Inflammatory macrophage treated with lipopolysaccharide for 4 hours (primary cell): ENCODE data around the gene KATNA1.
"Not testable (repeated sequence)": the region's sequence is repeated elsewhere in the genome, so short reads cannot be mapped to it uniquely, and the experiment has no call there.

Source experiments
- DNase-seq: peaks from one replicate; pipeline ENCODE4 v3.0.0-alpha.2; 2020

The KATNA1 gene

DNA sequence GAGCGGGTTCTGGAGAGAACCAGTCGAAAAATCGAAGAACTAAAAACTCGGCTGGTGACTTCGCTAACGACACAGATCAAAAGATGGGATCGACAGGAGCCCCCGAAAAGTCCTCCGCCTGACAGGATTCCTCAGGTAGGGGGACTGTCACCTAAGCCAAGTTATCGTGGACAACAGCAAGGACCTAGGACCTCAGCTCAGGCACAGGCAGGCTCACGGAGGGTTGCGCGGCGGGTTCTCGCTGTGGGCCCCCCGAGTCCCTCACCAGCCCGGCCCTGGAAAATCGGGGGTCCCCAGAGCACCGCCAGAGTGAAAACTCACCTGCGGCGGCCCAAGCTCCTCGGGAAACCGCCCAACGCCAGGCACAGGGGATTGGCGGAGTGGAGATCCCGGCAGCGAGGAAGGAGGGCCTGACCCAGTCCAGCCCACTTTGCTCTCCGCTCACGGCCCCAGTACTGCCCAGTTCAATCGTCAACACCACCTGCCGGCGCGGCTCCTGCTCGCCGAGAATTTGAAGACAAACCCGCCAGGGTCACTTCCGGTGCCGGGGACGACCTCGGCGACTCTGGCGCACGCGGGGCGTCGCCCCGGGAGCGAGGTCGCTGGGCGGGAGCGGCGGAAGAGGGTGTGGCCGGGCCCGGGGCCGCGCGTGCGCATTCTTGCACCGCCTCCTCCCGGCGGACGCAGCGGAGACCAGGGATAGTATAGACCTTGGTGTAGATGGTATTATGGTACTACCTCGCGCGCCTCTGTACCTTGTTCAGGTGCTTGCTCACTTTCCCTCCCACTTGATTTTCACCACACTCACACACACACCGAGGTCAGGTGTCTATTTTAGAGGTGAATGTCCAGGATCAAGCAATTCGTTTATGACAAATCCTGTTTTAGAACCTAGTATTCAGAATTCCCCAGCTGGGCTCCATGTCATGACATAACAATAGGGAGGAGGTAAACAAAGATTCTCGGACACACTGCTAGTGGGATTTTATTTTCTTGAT, at the start of gene KATNA1:
TSS of gene KATNA1 (minus strand) at position 567 of the 998 bp plus-strand sequence. CDS start 10,167 bp downstream, outside the sequence.
- DNase-seq: peak; percentile 90

DNA sequence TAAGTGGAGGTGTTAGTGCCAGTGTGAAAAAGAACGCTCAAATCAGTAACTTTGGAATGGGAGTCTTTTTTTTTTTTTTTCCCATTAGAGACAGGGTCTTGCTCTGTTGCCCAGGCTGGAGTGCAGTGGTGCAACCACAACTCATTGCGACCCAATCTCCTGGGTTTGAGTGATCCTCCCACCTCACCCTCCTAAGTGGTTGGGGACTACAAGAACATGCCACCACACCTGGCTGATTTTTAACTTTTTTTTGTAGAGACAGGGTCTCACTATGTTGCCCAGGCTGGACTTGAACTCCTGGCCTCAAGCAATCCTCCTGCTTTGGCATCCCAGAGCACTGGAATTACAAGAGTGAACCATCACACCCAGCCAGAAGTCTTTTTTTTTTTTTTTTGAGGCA, 49.7 kb upstream of the KATNA1 start:
- DNase-seq: no peak

DNA sequence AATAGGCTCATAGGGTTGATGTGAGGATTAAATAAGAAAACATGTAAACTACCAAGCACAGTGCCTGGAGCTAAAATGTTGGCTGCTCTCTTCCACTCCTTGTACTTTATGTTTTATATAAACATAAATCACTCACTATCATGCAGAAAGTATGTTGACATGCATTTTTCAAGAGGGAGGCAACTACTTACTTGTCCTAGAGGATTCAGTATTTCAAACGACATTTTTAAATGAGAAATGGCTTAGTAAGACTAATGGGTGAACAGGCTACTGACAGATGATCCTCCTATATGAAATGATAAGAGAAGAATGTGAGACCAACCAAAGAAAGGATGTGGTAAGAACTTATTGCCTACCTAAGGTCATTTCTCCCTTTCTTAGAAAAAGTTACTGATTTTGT, 48.4 kb upstream of the KATNA1 start:
- DNase-seq: no peak

DNA sequence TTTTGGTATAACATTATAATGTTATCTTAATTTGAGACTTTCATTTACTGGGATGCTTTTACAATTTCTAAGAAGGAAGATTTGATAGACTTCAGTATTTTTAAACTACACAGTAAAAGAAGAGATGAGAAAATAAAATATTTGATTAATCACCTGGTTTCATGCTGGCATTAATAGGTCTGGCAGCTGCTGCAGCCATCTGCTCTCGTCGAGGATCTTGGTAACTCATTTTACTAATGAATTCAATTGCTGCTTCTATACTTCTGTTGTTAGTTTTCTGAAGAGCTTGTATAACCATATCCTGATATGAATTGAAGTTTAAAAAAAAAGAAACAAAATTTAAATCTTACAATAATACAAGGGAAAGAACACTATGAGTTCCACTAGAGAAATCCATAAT, 46.4 kb upstream of the KATNA1 start:
- DNase-seq: no peak

DNA sequence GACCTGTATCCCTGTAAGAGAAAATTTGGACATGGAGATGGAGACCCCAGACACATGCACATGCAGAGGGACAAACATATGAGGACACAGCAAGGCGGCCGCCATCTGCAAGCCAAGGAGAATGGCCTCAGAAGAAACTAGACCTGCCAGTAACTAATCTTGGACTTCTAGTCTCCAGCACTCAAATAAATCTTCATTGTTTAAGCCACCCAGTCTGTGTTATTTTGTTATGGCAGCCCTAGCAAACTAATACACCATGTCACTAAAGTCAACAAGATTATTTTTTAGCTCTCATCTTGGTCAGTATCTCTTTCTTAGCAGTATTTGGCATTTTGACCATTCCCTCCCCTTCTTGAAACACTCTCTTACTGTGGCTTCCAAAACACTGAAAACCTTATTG, 42.7 kb upstream of the KATNA1 start:
- no peak for DNase-seq

DNA sequence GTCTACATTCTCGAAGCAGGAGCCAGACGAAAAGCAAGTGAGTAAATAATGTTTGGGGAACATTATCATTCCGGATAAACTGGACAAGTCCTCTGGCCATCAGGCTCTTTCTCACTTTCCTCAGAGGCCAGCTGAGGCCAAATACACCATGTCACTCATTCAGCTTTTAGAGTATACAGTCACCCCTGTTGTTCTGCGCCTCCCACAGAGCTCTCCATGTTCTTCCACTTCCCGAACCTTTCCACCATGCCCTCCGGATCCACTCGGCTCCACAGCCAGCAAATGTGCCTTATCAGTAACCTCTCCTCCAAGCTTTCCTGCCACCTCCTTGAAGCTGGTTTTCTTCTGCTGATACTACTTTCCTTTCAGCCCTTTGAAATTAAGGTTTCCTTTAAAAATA, 37.7 kb upstream of the KATNA1 start:
- DNase-seq: no peak

DNA sequence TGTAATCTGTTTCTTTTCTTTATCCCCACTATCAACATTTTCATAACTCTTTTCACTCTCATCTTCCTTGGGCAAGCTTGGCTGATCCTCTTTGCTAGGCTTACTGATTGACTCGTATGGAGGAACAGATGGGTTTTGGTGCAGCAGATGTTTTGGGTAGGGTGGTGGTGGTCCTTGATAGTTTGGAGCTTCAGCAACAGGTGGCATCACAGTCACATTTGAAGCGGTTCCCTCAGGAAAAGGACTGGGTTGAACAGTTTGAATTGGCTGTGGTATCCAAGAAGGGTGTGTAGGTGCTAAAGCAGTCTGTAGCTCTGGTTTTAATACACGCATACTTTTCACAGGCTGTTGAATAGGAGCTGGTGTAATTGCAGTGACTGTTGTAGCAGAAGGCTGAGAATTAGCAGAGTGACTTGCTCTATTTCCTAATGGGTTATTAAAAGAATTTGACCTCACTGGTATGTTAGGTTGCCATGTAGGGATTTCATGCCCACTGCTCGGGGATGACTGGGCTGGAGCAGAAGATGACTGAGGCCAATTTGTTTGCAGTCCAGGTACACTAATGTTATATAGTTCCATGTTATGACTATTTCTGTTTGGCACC, 34.8 kb upstream of the KATNA1 start:
- no peak for DNase-seq

DNA sequence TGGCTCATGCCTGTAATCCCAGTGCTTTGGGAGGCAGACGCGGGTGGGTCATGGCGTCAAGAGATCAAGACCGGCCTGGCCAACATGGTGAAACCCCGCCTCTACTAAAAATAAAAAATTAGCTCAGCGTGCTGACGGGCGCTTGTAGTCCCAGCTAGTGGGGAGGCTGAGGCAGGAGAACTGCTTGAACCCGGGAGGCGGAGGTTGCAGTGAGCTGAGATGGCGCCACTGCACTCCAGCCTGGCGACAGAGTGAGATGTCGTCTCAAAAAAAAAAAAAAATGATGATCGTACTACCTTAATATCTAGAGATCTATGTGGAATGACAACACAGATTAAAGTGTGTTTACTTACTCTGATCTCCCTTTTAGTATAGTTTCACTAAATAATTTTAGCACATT, 33.3 kb upstream of the KATNA1 start:
- DNase-seq: not testable (repeated sequence)

DNA sequence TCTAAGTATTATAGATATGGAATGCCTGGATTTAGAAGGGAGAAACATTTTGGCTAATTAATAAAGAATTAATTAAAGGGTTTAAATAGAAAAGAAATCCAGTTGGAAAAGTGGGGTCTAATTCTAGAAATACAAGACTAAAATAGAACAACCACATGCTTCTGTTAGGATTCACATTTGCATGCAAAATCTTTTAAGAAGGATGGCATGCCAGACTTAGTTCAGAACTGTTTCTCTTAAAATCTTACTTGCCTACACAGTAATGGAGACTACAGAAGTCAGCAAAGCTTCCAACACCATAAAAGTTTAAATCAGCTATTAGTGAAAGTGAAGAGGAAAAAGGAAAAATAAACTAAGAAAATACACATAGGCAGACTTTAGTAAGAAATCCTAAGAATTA, 32.7 kb upstream of the KATNA1 start:
- no peak for DNase-seq

DNA sequence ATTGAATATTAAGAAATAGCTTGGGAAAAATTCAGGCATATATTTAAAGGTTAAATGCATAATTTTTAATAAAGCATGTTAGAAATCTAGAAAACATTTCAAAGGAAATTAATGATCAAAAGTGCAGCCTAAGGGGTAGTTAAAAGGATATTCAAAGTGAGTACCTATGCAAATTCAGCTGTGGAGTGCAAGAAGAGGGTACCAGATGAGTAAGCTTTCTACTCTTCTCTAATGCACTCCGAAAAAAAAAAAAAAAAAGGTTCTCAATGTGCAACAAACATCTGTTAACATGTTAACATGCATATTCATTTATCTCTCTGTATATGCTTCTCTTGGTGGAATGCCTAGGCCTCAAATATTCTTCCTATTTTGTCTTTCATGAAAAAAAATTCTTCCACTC, 32.0 kb upstream of the KATNA1 start:
- no peak for DNase-seq

DNA sequence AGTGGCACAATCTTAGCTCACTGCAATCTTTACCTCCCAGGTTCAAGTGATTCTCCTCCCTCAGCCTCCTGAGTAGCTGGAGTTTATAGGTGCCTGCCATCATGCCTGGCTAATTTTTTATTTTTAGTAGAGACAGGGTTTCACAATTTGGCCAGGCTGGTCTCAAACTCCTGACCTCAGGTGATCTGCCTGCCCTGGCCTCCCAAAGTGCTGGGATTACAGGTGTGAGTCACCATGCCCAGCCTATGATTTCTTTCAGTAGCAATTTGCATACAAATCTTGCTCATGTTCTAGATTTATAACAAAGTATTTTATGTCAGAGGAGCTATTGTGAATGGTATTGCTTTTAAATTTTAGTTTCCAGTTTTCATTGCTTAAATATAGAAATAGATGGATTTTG, 23.8 kb upstream of the KATNA1 start:
- not testable (repeated sequence) for DNase-seq

DNA sequence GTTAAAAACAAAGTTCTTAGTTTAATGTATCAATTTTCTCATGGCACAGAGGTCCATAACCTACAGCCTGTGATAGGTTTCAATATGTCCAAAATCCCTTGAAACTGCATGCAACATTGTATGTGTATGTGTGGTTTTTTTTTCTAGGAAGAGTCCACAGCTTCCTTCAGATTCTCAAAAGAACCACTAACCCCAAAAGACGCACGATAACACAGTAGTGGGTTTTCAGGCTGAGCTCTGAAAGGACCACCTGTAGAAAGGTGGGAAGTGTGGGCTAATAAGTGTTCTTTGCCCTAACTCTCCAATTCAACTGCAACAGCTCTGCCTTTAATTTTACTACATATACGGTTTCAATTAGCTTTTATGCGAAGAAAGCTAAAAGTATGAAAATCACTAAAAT, 11.5 kb upstream of the KATNA1 start:
- DNase-seq: no peak

DNA sequence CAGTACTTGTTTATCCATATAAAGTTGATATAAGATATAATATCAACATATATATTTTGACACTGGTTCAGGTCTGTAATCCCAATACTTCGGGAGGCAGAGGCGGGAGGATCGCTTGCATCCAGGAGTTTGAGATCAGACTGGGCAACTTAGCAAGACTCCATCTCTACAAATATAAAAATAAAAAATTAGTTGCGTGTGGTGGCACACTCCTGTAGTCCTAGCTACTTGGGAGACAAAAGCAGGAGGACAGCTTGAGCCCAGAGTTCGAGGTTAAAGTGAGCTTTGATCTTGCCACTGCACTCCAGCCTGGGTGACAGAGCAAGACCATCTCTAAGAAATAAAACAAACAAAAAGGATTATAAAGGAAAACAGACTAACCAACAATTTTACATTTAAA, 8.9 kb upstream of the KATNA1 start:
- DNase-seq: no peak

DNA sequence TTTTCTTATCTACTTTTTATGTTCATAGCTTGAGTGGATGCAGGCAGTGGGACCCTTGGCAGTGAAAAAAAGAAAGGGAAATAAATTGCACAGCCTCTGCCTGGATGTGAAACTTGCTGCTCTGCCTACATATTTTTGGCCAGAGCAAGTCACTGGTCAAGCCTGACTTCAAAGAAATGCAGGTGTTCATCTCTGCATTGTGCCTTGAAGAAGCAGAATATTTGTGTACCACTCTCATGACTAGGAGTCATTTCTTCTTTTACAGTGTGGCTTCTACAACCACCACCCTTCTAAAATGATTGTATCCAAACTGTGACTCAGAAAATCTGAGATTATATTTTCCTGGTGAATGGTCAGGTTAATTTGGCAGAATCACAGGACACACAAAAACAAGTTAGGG, 2.5 kb upstream of the KATNA1 start:
- no peak for DNase-seq

DNA sequence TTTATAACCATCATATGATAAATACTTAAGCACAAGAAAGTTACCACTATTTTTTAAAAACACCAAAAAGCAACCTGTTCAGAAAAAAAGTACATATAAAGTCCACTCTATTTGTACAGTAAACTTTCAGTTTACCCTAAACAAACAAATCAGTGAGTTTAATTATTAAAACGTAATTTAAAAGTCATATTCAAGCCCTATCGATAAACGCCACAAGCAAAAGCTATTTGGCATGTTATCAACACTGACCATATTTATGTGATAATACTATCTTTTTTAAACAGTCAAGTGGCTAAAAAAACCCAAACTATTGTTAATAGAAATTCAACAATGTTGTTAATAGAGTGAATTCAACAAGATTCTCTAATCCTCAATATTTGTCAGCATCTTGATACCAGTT, 1.9 kb downstream of the KATNA1 start:
- no peak for DNase-seq

DNA sequence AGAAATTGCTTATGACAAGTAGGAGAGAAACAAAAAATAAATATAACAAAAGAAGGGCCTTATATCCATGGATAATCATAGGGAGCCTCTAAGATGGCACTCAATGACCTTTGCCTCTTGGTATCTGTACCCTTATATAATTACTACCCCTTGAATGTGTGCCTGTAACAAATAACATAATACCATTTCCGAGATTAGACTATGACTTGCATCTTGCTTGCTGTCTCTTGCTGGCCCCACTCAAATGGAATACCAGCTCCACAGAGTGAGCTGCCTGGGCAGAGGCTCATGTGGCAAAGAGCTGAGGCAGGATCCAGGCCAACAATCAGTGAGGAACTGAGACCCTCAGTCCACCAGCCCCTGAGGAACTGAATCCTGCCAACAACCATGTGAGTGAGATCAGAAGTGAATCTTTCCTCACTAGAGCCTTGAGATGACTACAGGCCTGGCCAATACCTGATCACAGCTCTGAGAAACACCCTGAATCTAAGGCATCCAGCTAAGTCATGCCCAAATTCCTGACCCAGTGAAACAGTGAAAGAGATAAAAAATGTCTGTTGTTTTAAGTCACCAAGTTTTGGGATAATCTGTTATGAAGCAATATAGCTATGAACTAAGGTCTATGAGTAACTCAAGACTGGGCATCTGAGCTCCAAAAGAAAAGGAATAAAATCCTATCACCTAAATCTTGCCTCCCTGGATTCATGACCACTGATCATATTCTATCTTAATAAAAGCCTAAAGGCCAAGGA, 5.5 kb downstream of the KATNA1 start:
- DNase-seq: peak; percentile 15

DNA sequence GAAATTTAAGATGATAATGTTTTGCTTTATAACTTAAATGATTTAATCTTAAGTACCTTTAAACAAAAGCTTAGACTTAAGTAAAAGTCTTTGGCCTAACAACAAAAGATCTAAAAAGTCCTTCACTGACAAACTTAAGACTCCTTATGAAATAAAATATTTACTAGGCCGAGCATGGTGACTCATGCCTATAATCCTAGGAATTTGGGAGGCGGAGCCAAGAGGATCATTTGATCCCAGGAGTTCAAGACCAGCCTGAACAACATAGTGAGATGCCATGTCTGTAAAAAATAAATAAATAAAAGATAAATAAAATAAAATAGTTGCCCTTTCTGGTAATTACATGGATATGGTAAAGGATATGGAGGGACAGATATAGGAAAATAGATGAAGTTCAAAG, 12.4 kb downstream of the KATNA1 start:
- DNase-seq: no peak

DNA sequence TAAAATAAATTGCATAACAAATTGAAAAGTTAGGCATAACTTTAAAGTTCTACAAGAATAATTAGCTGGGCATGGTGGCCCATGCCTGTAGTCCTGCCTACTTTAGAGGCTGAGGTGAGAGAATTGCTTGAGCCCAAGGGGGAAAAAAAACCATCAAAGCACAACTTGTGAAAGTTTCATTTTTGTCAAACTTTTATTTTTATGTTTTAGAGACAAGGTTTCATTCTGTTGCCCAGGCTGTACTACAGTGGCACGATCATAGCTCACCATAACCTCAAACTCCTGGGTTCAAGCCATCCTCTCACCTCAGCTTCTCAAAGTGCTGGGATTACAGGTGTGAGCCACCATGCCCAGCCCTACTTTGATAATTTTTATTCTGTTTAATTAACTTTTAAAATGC, 14.2 kb downstream of the KATNA1 start:
- no peak for DNase-seq

DNA sequence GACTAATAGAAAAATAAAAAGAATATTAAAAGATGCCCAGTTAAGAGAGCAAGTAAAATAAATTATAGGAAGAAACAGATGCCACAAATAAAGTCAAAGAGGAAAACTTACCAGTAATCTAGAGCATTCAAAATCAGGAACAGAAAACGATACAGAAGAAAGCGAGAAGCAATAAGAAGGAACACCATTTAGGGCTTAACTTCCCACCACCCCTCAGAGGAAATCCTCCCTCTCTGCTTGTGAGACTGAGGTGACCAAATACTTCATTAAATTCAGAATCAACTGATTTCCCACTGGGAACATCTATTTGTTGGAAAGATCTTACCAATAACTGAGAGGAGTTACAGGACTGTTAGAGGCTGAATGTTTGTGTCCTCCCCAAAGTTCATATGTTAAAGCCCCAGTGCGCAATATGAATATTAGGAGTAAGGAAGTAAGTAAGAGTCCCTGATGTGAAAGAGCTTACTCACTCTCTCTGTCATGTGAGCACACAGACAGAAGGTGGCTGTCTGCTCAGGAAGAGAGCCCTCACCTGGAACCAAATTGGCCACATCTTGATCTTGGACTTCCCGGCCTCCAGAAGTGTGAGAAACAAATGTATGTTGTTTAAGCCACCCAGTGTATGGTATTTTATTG, 19.5 kb downstream of the KATNA1 start:
- peak; percentile 76 for DNase-seq

DNA sequence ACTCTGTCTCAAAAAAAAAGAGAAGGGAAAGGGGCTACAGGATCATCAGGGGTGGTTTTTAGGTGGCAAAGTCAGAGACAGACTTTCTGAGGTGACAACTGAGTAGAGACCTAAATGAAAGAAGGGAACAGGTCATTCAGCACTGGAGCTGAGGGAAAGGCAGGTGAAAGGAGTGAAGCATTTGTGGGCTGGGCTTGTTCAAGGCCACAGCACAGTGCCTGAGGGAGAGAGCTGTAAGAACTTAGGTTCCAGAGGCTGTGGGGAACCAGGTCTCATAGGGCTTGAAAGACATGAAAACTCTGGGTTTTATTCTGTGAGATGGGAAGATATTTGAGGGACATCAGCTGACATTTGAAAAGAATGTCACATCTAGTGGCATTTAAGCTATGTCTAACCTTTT, 20.8 kb downstream of the KATNA1 start:
- no peak for DNase-seq

DNA sequence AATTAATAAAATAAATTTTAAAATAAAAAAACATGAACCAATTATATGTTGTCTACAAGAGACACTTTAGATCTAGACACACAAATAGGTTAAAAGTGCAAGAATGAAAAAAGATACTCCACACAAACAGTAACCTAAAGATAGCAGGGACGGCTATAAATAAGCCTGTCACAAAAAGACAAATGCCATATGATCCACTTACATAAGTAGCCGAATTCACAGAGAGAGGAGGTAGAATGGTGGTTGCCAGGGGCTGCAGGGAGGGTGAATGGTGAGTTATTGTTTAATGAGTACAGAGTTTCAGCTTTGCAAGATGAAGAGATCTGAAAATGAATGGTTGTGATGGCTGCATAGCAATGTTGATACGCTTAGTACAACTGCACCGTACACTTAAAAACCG, 32.7 kb downstream of the KATNA1 start:
- no peak for DNase-seq

DNA sequence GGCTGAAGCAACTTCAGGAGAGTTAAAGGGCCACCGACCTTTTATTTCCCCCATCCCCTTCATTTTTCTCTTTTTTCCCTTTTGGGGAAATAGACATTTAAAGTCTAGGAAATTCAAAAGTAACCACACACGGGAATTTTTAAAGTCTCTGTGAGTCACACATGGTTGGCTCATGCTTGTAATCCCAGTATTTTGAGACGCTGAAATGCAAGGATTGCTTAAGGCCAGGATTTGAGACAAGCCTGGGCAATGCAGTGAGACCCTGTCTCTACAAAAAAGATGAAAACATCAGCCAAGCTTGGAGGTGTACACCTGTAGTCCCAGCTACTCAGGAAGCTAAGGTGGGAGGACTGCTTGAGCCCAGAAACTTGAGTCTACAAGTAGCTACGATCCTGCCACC, 34.2 kb downstream of the KATNA1 start:
- peak; percentile 14 for DNase-seq

DNA sequence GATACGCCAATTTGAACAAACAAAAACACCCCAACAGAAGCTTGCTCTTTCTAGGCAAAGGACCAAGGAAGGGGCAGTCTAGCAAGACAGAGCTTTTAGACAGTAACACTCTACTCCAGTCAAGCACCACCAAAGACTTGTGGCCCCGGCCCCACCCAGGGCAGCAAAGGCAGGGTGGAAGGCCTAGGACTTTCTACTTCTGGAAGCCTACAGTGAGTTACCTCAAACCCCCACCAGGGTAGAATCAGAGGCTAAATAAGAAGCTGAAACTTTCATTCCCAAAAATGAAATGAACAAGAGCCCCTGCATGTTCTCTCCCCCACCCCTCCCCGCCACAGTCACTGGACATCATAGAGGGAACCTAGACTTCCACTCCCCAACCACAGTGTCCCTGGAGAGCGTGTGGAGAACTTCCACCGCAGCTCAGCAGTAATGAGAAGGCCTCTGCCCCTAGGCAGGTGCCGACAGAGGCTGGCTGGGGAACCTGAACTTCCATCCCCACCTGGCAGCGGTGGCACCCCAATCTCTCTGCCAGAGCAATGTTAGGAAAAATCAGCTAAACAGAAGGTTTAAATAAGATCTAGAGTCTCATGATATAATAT, 40.0 kb downstream of the KATNA1 start:
- DNase-seq: no peak
